Measurements from ENCODE around the gene ASCC3.
A peak's percentile ranks its signal among the peaks of the same experiment; 100 is the strongest.

ASCC3 gene

DNA sequence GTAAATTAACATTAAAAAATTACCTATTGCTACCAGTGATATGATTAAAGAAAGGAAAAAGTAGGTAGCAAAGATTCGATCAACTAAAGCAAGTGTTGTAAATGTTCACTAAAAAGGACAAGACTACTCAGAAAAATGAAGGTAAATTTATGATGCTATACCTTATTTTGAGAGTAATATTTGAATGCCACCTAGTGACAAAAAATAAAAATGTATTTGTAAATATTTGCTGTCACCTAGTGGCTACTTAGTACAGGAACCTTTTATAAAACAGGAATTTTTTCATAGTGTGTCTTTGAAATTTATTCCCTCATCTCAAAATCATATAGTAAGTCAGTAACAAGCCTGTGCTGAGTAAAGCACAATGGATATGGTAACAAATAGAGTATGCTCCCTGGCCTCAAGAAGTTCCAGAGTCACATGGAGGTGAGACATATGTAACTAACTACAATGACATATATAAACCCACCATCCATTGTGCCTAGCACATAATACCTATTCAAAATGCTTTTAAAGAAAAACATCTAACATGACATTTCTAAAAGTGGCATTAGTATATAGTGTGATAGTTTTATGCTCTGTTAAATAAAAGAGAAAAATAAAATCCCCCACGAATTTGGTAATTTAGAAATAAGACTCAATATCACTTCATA is 223.3 kb downstream of the ASCC3 start:
- TF ChIP-seq EP300 (IDR thresholded peaks at IDR 0.05; ENCODE audit: borderline replicate concordance) (no peak), RAD21 (IDR thresholded peaks at IDR 0.05; ENCODE audit: low read depth) (peak; percentile 55)

- TF ChIP-seq EGR1 (IDR thresholded peaks at IDR 0.05) (no peak), TCF12 (IDR thresholded peaks at IDR 0.05; ENCODE audit: low read depth) (no peak), CEBPB (IDR thresholded peaks at IDR 0.05) (no peak), NFIC (IDR thresholded peaks at IDR 0.05) (no peak), FOXM1 (IDR thresholded peaks at IDR 0.05; ENCODE audit: borderline replicate concordance, low read depth) (no peak), RAD21 (IDR thresholded peaks at IDR 0.05; ENCODE audit: low read depth) (no peak), YY1 (IDR thresholded peaks at IDR 0.05; ENCODE audit: low read depth) (no peak), TEAD4 (IDR thresholded peaks at IDR 0.05) (no peak), ZBTB7A (IDR thresholded peaks at IDR 0.05; ENCODE audit: low read depth) (no peak), MAX (IDR thresholded peaks at IDR 0.05) (no peak), EP300 (IDR thresholded peaks at IDR 0.05; ENCODE audit: borderline replicate concordance) (no peak), USF1 (IDR thresholded peaks at IDR 0.05) (no peak), TAF1 (IDR thresholded peaks at IDR 0.05; ENCODE audit: low read depth) (no peak), CREB1 (IDR thresholded peaks at IDR 0.05; ENCODE audit: low read depth) (no peak), REST (IDR thresholded peaks at IDR 0.05; ENCODE audit: low read depth) (no peak)
Measured at GRCh38 chr6:100633096-100633777, 247.9 kb downstream of the ASCC3 start.

- TF ChIP-seq TEAD4 (IDR thresholded peaks at IDR 0.05) (no peak), USF1 (IDR thresholded peaks at IDR 0.05) (no peak), RAD21 (IDR thresholded peaks at IDR 0.05; ENCODE audit: low read depth) (no peak), CREB1 (IDR thresholded peaks at IDR 0.05; ENCODE audit: low read depth) (no peak), YY1 (IDR thresholded peaks at IDR 0.05; ENCODE audit: low read depth) (no peak), NFIC (IDR thresholded peaks at IDR 0.05) (no peak), TAF1 (IDR thresholded peaks at IDR 0.05; ENCODE audit: low read depth) (no peak), REST (IDR thresholded peaks at IDR 0.05; ENCODE audit: low read depth) (no peak), FOXM1 (IDR thresholded peaks at IDR 0.05; ENCODE audit: borderline replicate concordance, low read depth) (no peak), EGR1 (IDR thresholded peaks at IDR 0.05) (no peak), MAX (IDR thresholded peaks at IDR 0.05) (no peak), EP300 (IDR thresholded peaks at IDR 0.05; ENCODE audit: borderline replicate concordance) (no peak), CEBPB (IDR thresholded peaks at IDR 0.05) (no peak), ZBTB7A (IDR thresholded peaks at IDR 0.05; ENCODE audit: low read depth) (no peak), TCF12 (IDR thresholded peaks at IDR 0.05; ENCODE audit: low read depth) (no peak)
Measured at GRCh38 chr6:100630536-100630935, 250.6 kb downstream of the ASCC3 start.

- TF ChIP-seq USF1 (IDR thresholded peaks at IDR 0.05) = no peak
- TF ChIP-seq ZBTB7A (IDR thresholded peaks at IDR 0.05; ENCODE audit: low read depth) = no peak
- no peak for TF ChIP-seq EGR1 (IDR thresholded peaks at IDR 0.05)
- no peak for TF ChIP-seq MAX (IDR thresholded peaks at IDR 0.05)
Measured at GRCh38 chr6:100627911-100628758, 253.0 kb downstream of the ASCC3 start.

- TF ChIP-seq CREB1 (IDR thresholded peaks at IDR 0.05; ENCODE audit: low read depth) = no peak
- TF ChIP-seq TAF1 (IDR thresholded peaks at IDR 0.05; ENCODE audit: low read depth) = no peak
- TF ChIP-seq EP300 (IDR thresholded peaks at IDR 0.05; ENCODE audit: borderline replicate concordance) = no peak
- no peak for TF ChIP-seq REST (IDR thresholded peaks at IDR 0.05; ENCODE audit: low read depth)
- TF ChIP-seq TCF12 (IDR thresholded peaks at IDR 0.05; ENCODE audit: low read depth) = no peak
- TF ChIP-seq CEBPB (IDR thresholded peaks at IDR 0.05) = no peak
- no peak for TF ChIP-seq TEAD4 (IDR thresholded peaks at IDR 0.05)
- TF ChIP-seq RAD21 (IDR thresholded peaks at IDR 0.05; ENCODE audit: low read depth) = no peak
- no peak for TF ChIP-seq NFIC (IDR thresholded peaks at IDR 0.05)
- TF ChIP-seq YY1 (IDR thresholded peaks at IDR 0.05; ENCODE audit: low read depth) = no peak
- no peak for TF ChIP-seq MAX (IDR thresholded peaks at IDR 0.05)
- TF ChIP-seq USF1 (IDR thresholded peaks at IDR 0.05) = no peak
Measured at GRCh38 chr6:100626721-100627120, 254.4 kb downstream of the ASCC3 start.
